Neural cell (in vitro differentiated cells): ENCODE results near the gene ACP7. TPM values are rescaled to one million over a fixed set of nuclear protein-coding genes. Genes with fewer than 3 reads are reported as not detected.

Source experiments
- H2AFZ ChIP-seq: fragments of 200-600, 300-800 bp; sonication (generic), shearing (Covaris generic); 2 replicates; pipeline ENCODE4 v1.6.0; 2014; ENCODE audit warnings: low read depth, mild to moderate bottlenecking, antibody characterized with exemption, low read length, moderate library complexity
- H3F3A ChIP-seq: fragments of 200-600 bp; shearing (Covaris generic); 2 replicates; pipeline ENCODE4 v1.6.1; 2016; ENCODE audit warnings: mild to moderate bottlenecking, moderate library complexity, mixed read lengths, antibody characterized with exemption, low read length; ENCODE audit not compliant: insufficient read depth, poor library complexity, severe bottlenecking
- H3K27ac ChIP-seq: fragments of 200-600, 300-800 bp; sonication (generic), shearing (Covaris generic); 2 replicates; pipeline ENCODE4 v1.5.1; 2014; ENCODE audit warnings: mild to moderate bottlenecking, low read length, moderate library complexity
- H3K27me3 ChIP-seq: fragments of 300-800, 200-600 bp; sonication (generic), shearing (Covaris generic); 2 replicates; pipeline ENCODE4 v1.6.0; 2014; ENCODE audit warnings: mild to moderate bottlenecking, low read depth, low read length, moderate library complexity; ENCODE audit not compliant: insufficient read depth
- H3K36me3 ChIP-seq: fragments of 300-800, 200-600 bp; sonication (generic), shearing (Covaris generic); 2 replicates; pipeline ENCODE4 v1.5.1; 2014; ENCODE audit warnings: mild to moderate bottlenecking, antibody characterized with exemption, low read length, moderate library complexity; ENCODE audit not compliant: insufficient read depth
- H3K4me2 ChIP-seq: fragments of 300-800, 200-600 bp; sonication (generic), shearing (Covaris generic); 2 replicates; pipeline ENCODE4 v1.6.0; 2014; ENCODE audit warnings: mild to moderate bottlenecking, low read length
- H3K4me3 ChIP-seq: fragments of 300-800, 200-600 bp; sonication (generic), shearing (Covaris generic); 2 replicates; pipeline ENCODE4 v1.5.1; 2014; ENCODE audit warnings: mild to moderate bottlenecking, low read length, moderate library complexity
- H3K79me2 ChIP-seq: fragments of 200-600 bp; shearing (Covaris generic); replicated peaks from 2 replicates; pipeline ENCODE4 v1.6.0; 2014; ENCODE audit warnings: mild to moderate bottlenecking, low read length, moderate library complexity; ENCODE audit not compliant: insufficient read depth
- H3K9ac ChIP-seq: fragments of 300-800, 200-600 bp; sonication (generic), shearing (Covaris generic); 2 replicates; pipeline ENCODE4 v1.6.1; 2016; ENCODE audit warnings: mild to moderate bottlenecking, low read length, mixed read lengths
- H3K9me2 ChIP-seq: fragments of 200-600 bp; shearing (Covaris generic); 2 replicates; pipeline ENCODE4 v1.6.1; 2016; ENCODE audit warnings: mild to moderate bottlenecking, low read length, mixed read lengths; ENCODE audit not compliant: insufficient read depth
- H3K9me3 ChIP-seq: fragments of 200-600, 300-800 bp; sonication (generic), shearing (Covaris generic); 2 replicates; pipeline ENCODE4 v1.6.1; 2016; ENCODE audit warnings: mild to moderate bottlenecking, mixed run types, low read length, moderate library complexity, mixed read lengths
- H4K20me1 ChIP-seq: fragments of 200-600 bp; shearing (Covaris generic); 2 replicates; pipeline ENCODE4 v1.6.1; 2016; ENCODE audit warnings: mild to moderate bottlenecking, mixed run types; ENCODE audit not compliant: insufficient read depth
- EP300 ChIP-seq: fragments of 450-650 bp; conservative IDR thresholded peaks from 2 replicates; pipeline ENCODE4 v1.6.1; 2014; ENCODE audit warnings: antibody characterized with exemption, mild to moderate bottlenecking, moderate library complexity; ENCODE audit not compliant: poor library complexity, severe bottlenecking
- EZH2 ChIP-seq: fragments of 200-600, 300-800 bp; shearing (Covaris generic), sonication (generic); IDR thresholded peaks from 2 replicates; pipeline ENCODE4 v1.6.1; 2014; ENCODE audit warnings: antibody characterized with exemption, low read length, borderline replicate concordance, mild to moderate bottlenecking; ENCODE audit not compliant: insufficient read depth, poor library complexity, severe bottlenecking
- MXI1 ChIP-seq: fragments of 450-650 bp; conservative IDR thresholded peaks from 2 replicates; pipeline ENCODE4 v1.6.1; 2014; ENCODE audit warnings: antibody characterized with exemption, mild to moderate bottlenecking; ENCODE audit not compliant: poor library complexity, severe bottlenecking
- POLR2AphosphoS5 ChIP-seq: IDR thresholded peaks from 2 replicates; pipeline ENCODE4 v1.6.1; 2012
- RAD21 ChIP-seq: fragments of 450-650 bp; conservative IDR thresholded peaks from 2 replicates; pipeline ENCODE4 v1.6.1; 2014; ENCODE audit warnings: antibody characterized with exemption, mild to moderate bottlenecking, moderate library complexity
- SMC3 ChIP-seq: fragments of 450-650 bp; conservative IDR thresholded peaks from 2 replicates; pipeline ENCODE4 v1.6.1; 2014; ENCODE audit warnings: antibody characterized with exemption, mild to moderate bottlenecking, moderate library complexity; ENCODE audit not compliant: poor library complexity
- TAF1 ChIP-seq: IDR thresholded peaks from 2 replicates; pipeline ENCODE4 v1.6.1; 2012; ENCODE audit warnings: low read depth
- polyA plus RNA-seq: library from polyadenylated mRNA; depleted of rRNA; stranded (reverse); fragments of >200 nt; gene quantifications from 2 replicates; pipeline ENCODE4 v1.2.3, GENCODE V29; 2014
- TF ChIP-seq, protein P1 (sequence below): IDR thresholded peaks from 2 replicates; pipeline ENCODE4 v1.6.1; 2012; ENCODE audit warnings: borderline replicate concordance
- TF ChIP-seq, protein P2 (sequence below): fragments of 450-650 bp; IDR thresholded peaks from 2 replicates; pipeline ENCODE4 v1.5.1; 2014; ENCODE audit warnings: antibody characterized with exemption, mild to moderate bottlenecking, moderate library complexity; ENCODE audit not compliant: poor library complexity, severe bottlenecking

The ACP7 gene
- polyA plus RNA-seq, 1 donor from 2014 or later = not detected

GRCh38 chr19:39155741-39156140 lies 71.6 kb downstream of the ACP7 start:
- Histone ChIP-seq H3K36me3 (no peaks in the 10 kb centered on the region), H3F3A (no peaks in the 10 kb centered on the region), H3K4me3 (no peak overlapping the region), H3K9me3 (no peaks in the 10 kb centered on the region), H3K9me2 (no peaks in the 10 kb centered on the region), H4K20me1 (no peaks in the 10 kb centered on the region), H3K9ac (no peak overlapping the region), H2AFZ (no peak overlapping the region), H3K27me3 (no peaks in the 10 kb centered on the region), H3K79me2 (no peaks in the 10 kb centered on the region), H3K27ac (no peak overlapping the region), H3K4me2 (no peak overlapping the region)
- no peak for TF ChIP-seq EZH2
- no peak for TF ChIP-seq POLR2AphosphoS5
- no peak for TF ChIP-seq SMC3
- TF ChIP-seq TAF1 = no peak
- TF ChIP-seq, protein P1, sequence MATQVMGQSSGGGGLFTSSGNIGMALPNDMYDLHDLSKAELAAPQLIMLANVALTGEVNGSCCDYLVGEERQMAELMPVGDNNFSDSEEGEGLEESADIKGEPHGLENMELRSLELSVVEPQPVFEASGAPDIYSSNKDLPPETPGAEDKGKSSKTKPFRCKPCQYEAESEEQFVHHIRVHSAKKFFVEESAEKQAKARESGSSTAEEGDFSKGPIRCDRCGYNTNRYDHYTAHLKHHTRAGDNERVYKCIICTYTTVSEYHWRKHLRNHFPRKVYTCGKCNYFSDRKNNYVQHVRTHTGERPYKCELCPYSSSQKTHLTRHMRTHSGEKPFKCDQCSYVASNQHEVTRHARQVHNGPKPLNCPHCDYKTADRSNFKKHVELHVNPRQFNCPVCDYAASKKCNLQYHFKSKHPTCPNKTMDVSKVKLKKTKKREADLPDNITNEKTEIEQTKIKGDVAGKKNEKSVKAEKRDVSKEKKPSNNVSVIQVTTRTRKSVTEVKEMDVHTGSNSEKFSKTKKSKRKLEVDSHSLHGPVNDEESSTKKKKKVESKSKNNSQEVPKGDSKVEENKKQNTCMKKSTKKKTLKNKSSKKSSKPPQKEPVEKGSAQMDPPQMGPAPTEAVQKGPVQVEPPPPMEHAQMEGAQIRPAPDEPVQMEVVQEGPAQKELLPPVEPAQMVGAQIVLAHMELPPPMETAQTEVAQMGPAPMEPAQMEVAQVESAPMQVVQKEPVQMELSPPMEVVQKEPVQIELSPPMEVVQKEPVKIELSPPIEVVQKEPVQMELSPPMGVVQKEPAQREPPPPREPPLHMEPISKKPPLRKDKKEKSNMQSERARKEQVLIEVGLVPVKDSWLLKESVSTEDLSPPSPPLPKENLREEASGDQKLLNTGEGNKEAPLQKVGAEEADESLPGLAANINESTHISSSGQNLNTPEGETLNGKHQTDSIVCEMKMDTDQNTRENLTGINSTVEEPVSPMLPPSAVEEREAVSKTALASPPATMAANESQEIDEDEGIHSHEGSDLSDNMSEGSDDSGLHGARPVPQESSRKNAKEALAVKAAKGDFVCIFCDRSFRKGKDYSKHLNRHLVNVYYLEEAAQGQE = no peak
- no peak for TF ChIP-seq RAD21
- TF ChIP-seq, protein P2, sequence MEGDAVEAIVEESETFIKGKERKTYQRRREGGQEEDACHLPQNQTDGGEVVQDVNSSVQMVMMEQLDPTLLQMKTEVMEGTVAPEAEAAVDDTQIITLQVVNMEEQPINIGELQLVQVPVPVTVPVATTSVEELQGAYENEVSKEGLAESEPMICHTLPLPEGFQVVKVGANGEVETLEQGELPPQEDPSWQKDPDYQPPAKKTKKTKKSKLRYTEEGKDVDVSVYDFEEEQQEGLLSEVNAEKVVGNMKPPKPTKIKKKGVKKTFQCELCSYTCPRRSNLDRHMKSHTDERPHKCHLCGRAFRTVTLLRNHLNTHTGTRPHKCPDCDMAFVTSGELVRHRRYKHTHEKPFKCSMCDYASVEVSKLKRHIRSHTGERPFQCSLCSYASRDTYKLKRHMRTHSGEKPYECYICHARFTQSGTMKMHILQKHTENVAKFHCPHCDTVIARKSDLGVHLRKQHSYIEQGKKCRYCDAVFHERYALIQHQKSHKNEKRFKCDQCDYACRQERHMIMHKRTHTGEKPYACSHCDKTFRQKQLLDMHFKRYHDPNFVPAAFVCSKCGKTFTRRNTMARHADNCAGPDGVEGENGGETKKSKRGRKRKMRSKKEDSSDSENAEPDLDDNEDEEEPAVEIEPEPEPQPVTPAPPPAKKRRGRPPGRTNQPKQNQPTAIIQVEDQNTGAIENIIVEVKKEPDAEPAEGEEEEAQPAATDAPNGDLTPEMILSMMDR = no peak
- TF ChIP-seq EP300 = no peak
- TF ChIP-seq MXI1 = no peak

- H2AFZ ChIP-seq = no peak overlapping the region
- H4K20me1 ChIP-seq = no peaks in the 10 kb centered on the region
- no peak overlapping the region for H3K4me3 ChIP-seq
- TF ChIP-seq TAF1 (no peak), POLR2AphosphoS5 (no peak), SMC3 (no peak), EP300 (no peak), EZH2 (no peak), MXI1 (no peak), RAD21 (no peak)
- TF ChIP-seq, protein P1 = no peak
- TF ChIP-seq, protein P2 = no peak
- H3K4me2 ChIP-seq = no peak overlapping the region
- no peaks in the 10 kb centered on the region for H3K9me2 ChIP-seq
- H3K79me2 ChIP-seq = no peaks in the 10 kb centered on the region
- no peaks in the 10 kb centered on the region for H3K36me3 ChIP-seq
- no peaks in the 10 kb centered on the region for H3K9me3 ChIP-seq
- H3K9ac ChIP-seq = no peak overlapping the region
- H3F3A ChIP-seq = no peaks in the 10 kb centered on the region
- no peaks in the 10 kb centered on the region for H3K27me3 ChIP-seq
- no peak overlapping the region for H3K27ac ChIP-seq
Observed at GRCh38 chr19:39156326-39157230, 72.4 kb downstream of the ACP7 start.
